KMS-11 (cell line): Measurements from ENCODE around the gene TBC1D20.
"Not testable (repeated sequence)": the region's sequence is repeated elsewhere in the genome, so short reads cannot be mapped to it uniquely, and the experiment has no call there.

Source experiments
- H2AFZ ChIP-seq: fragments of 200-600 bp; sonication (generic); 2 replicates; pipeline ENCODE4 v1.6.1; 2016; ENCODE audit warnings: antibody characterized with exemption, mixed run types, low read depth
- H3K27ac ChIP-seq: fragments of 200-600 bp; sonication (generic); 2 replicates; pipeline ENCODE4 v1.6.1; 2016; ENCODE audit warnings: mild to moderate bottlenecking, mixed run types
- H3K27me3 ChIP-seq: fragments of 200-600 bp; sonication (generic); 2 replicates; pipeline ENCODE4 v1.6.1; 2017; ENCODE audit warnings: mild to moderate bottlenecking, low read depth, mixed run types, moderate library complexity; ENCODE audit not compliant: insufficient read depth
- H3K36me3 ChIP-seq: fragments of 200-600 bp; sonication (generic); 2 replicates; pipeline ENCODE4 v1.6.1; 2017; ENCODE audit warnings: mild to moderate bottlenecking, mixed run types; ENCODE audit not compliant: insufficient read depth
- H3K4me1 ChIP-seq: fragments of 200-600 bp; sonication (generic); 2 replicates; pipeline ENCODE4 v1.6.1; 2016; ENCODE audit warnings: mild to moderate bottlenecking, low read depth, mixed run types; ENCODE audit not compliant: poor library complexity, severe bottlenecking
- H3K4me2 ChIP-seq: fragments of 200-600 bp; sonication (generic); 2 replicates; pipeline ENCODE4 v1.7.0; 2016; ENCODE audit warnings: mild to moderate bottlenecking, mixed run types
- H3K4me3 ChIP-seq: fragments of 200-600 bp; sonication (generic); IDR thresholded peaks from 2 replicates; pipeline ENCODE4 v1.6.1; 2017; ENCODE audit warnings: low read depth, low read length, mixed read lengths; ENCODE audit not compliant: insufficient read depth
- H3K79me2 ChIP-seq: fragments of 200-600 bp; sonication (generic); 2 replicates; pipeline ENCODE4 v1.6.1; 2016; ENCODE audit warnings: low read depth, mixed run types; ENCODE audit not compliant: insufficient read depth
- H3K9ac ChIP-seq: fragments of 200-600 bp; sonication (generic); 2 replicates; pipeline ENCODE4 v1.6.1; 2016; ENCODE audit warnings: mild to moderate bottlenecking, mixed run types
- H4K20me1 ChIP-seq: fragments of 200-600 bp; sonication (generic); 2 replicates; pipeline ENCODE4 v1.6.1; 2016; ENCODE audit warnings: mild to moderate bottlenecking, mixed run types; ENCODE audit not compliant: insufficient read depth
- CTCF ChIP-seq: fragments of 200-600 bp; sonication (generic); conservative IDR thresholded peaks from 2 replicates; pipeline ENCODE4 v1.6.1; 2017; ENCODE audit warnings: low read depth, mild to moderate bottlenecking, antibody characterized with exemption, low read length, moderate library complexity, mixed read lengths

Gene TBC1D20

GRCh38 chr20:462199-462991 lies at the start of gene TBC1D20:
TBC1D20 (minus strand) TSS chr20:462533; CDS start chr20:462405, 128 bp downstream.
- no peak for TF ChIP-seq CTCF
- Histone ChIP-seq H3K4me2 (peak within 1 kb of the TSS; percentile 94), H3K4me3 (no peak within 1 kb of the TSS), H3K27me3 (no peaks in the 10 kb centered on the region), H3K9ac (peak within 1 kb of the TSS; percentile 61; the same call in 1 of the 2 replicates), H3K79me2 (peaks cover 43% of the 10 kb centered on the region), H3K36me3 (no peaks in the 10 kb centered on the region), H3K4me1 (peaks cover 27% of the 10 kb centered on the region), H3K27ac (peak within 1 kb of the TSS; percentile 60), H2AFZ (peak within 1 kb of the TSS; percentile 83), H4K20me1 (peaks cover 7% of the 10 kb centered on the region)

GRCh38 chr20:510328-511057 lies 48.2 kb upstream of the TBC1D20 start:
- not testable (repeated sequence) for H3K4me1 ChIP-seq, H3K36me3 ChIP-seq, H2AFZ ChIP-seq, H3K9ac ChIP-seq, H3K27me3 ChIP-seq, H3K27ac ChIP-seq, H3K4me3 ChIP-seq, H3K4me2 ChIP-seq
- peaks cover 79% of the 10 kb centered on the region for H3K79me2 ChIP-seq
- H4K20me1 ChIP-seq: peaks cover 20% of the 10 kb centered on the region

- peaks cover 58% of the 10 kb centered on the region for H3K79me2 ChIP-seq
- not testable (repeated sequence) for H3K27me3 ChIP-seq, H3K4me2 ChIP-seq, H4K20me1 ChIP-seq, H3K36me3 ChIP-seq, H3K4me3 ChIP-seq, H2AFZ ChIP-seq, H3K27ac ChIP-seq, H3K9ac ChIP-seq, H3K4me1 ChIP-seq
Observed at GRCh38 chr20:508364-508787, 46.0 kb upstream of the TBC1D20 start.

- no peaks in the 10 kb centered on the region; the same call in 1 of the 2 replicates for H3K36me3 ChIP-seq
- peaks cover 52% of the 10 kb centered on the region for H3K79me2 ChIP-seq
Observed at GRCh38 chr20:507761-508332, 45.5 kb upstream of the TBC1D20 start.

More at GRCh38 chr20:507761-508332, 45.5 kb upstream of the TBC1D20 start:
- H3K27me3 ChIP-seq: no peaks in the 10 kb centered on the region
- no peak overlapping the region for H2AFZ ChIP-seq
- no peak overlapping the region for H3K4me2 ChIP-seq
- TF ChIP-seq CTCF: no peak
- no peak overlapping the region for H3K9ac ChIP-seq
- H3K27ac ChIP-seq: no peak overlapping the region
- H3K4me3 ChIP-seq: no peak overlapping the region
- peaks cover 4% of the 10 kb centered on the region; the same call in 1 of the 2 replicates for H4K20me1 ChIP-seq
- H3K4me1 ChIP-seq: peaks cover 5% of the 10 kb centered on the region
